GF-D8 (cell line): Measurements from ENCODE around the gene AGRN.
"Not testable (repeated sequence)": the region's sequence is repeated elsewhere in the genome, so short reads cannot be mapped to it uniquely, and the experiment has no call there.

ENCODE experiments used
- DNase-seq: peaks from one replicate; lab custom pipeline; 2025; lab: John Stamatoyannopoulos, UW

The AGRN gene

GRCh38 chr1:1001057-1001783 is 18.7 kb upstream of the AGRN start:
- DNase-seq = no peak

- no peak for DNase-seq
These were observed 16.1 kb upstream of the AGRN start for GRCh38 chr1:1003618-1004419.

DNA sequence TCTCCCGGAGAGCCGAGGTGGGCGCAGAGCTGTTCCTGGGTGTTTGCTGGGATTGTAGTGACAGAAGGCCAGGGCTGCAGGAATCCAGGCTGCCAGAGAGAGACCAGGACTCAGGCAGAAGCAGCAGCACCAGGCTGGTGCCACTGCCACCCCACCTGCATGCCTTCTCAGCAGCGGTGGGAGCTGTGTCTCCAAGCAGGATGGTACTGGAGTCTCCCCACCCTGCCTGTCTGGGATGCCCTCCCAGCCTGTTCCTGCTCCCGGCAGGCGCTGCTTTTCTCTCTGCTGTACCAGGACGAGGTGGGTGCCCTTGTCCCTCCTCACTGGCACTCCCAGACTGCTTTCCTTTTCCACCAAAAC is 15.5 kb upstream of the AGRN start:
- DNase-seq = no peak

GRCh38 chr1:1004780-1005697 is 14.9 kb upstream of the AGRN start:
- peak; percentile 82 for DNase-seq

DNA sequence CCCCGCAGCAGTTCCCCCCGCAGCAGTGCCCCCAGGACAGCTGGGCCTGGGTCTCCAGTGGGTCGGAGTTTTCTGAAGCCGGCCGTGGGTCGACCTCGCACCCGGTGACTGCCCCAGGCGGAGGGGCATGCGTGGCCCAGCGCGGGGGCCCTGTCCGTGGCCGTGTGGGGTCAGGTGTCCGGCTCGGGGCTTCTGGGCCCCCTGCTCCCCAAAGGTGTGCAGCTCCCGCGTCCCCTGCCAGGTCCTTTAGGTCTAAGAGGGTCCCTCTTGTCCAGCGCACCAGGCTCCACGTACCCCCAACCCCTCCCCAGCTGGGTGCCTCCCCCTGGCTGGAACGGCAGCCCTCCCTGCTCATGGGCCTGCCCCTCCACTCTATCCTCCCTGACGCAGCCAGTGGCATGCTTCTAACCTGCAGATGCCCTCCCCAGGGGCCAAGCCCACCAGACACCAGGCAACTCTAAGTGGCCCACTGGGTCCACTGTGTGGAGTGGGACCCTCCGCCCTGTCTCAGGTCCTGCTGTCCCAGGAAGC is 14.1 kb upstream of the AGRN start:
- no peak for DNase-seq

GRCh38 chr1:1006305-1007159 is 13.4 kb upstream of the AGRN start:
- DNase-seq = no peak

- not testable (repeated sequence) for DNase-seq
These were observed 9.8 kb upstream of the AGRN start for GRCh38 chr1:1010131-1010530.

DNA sequence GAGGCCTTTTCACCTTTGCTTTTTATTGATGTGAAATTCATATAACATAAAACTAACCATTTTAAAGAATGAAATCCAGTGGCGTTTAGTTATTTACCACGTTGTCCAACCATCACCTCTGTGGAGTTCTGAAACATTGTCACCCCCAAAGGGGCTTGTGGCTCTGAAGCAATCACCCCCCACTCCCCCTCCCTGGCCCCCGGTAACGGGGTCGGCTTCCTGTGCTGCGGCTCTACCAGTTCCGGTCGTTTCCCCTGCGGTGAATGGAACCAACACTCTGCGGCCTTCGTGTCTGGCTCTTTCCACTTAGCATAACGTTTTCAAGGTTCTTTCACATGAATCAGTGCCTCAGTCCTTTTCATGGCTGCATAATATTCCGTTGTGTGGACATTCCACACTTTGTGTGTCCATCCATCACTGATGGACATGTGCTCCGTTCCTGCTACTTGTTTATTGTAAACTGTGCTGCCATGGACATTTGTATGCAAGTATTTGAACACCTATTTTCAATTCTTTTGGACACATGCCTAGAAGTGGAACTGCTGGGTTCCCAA is 8.4 kb upstream of the AGRN start:
- DNase-seq = peak; percentile 6

- not testable (repeated sequence) for DNase-seq
These were observed 7.2 kb upstream of the AGRN start for GRCh38 chr1:1012736-1013104.

DNA sequence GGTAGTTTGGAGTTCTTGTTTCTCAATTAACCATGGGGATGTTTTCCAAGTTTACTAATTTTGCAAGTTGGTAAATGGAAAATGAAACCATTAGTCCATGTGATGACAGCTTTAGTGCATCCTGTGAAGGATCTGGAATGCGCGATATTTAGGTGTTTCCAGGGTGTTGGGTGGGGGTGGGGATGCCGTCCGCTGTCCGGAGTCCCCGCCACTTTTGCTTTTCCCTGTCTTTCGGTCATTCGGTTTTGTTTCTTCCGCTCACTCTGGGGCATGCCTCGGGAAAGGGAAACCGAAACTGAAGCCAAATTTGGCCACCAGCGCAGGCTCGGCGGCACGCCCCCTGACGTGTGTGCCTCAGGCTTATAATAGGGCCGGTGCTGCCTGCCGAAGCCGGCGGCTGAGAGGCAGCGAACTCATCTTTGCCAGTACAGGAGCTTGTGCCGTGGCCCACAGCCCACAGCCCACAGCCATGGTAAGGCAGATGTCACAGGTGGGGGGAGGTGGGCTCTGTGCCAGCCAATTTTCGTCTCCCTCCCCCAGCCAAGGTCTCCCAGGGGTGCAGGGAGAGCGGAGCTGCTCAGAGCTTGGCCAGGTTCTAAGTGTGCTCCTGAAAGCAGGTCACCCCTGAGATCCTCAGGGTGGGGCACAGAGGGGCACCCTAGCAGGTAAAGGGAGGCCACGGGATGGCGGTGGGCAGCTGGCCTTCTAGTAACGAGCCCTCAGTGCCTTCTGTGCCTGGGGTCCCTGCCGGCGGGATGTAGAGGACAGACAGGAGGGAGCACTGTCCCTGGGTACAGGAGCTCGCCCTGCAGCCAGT is 6.6 kb upstream of the AGRN start, which contains the start of gene ISG15:
TSS of gene ISG15 (plus strand) at position 393 of the 817 bp plus-strand sequence. CDS start at position 470, 77 bp downstream.
- DNase-seq = peak; percentile 66

DNA sequence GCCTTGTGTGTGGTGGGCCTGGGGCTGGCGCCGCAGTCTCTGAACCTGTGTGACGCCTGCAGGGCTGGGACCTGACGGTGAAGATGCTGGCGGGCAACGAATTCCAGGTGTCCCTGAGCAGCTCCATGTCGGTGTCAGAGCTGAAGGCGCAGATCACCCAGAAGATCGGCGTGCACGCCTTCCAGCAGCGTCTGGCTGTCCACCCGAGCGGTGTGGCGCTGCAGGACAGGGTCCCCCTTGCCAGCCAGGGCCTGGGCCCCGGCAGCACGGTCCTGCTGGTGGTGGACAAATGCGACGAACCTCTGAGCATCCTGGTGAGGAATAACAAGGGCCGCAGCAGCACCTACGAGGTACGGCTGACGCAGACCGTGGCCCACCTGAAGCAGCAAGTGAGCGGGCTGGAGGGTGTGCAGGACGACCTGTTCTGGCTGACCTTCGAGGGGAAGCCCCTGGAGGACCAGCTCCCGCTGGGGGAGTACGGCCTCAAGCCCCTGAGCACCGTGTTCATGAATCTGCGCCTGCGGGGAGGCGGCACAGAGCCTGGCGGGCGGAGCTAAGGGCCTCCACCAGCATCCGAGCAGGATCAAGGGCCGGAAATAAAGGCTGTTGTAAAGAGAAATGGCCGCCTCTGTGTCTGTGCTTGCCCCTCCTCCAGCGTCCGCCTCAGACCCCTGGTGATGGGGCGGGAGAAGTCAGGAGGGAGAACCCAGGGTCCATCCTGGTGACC is 5.8 kb upstream of the AGRN start:
- DNase-seq = no peak

DNA sequence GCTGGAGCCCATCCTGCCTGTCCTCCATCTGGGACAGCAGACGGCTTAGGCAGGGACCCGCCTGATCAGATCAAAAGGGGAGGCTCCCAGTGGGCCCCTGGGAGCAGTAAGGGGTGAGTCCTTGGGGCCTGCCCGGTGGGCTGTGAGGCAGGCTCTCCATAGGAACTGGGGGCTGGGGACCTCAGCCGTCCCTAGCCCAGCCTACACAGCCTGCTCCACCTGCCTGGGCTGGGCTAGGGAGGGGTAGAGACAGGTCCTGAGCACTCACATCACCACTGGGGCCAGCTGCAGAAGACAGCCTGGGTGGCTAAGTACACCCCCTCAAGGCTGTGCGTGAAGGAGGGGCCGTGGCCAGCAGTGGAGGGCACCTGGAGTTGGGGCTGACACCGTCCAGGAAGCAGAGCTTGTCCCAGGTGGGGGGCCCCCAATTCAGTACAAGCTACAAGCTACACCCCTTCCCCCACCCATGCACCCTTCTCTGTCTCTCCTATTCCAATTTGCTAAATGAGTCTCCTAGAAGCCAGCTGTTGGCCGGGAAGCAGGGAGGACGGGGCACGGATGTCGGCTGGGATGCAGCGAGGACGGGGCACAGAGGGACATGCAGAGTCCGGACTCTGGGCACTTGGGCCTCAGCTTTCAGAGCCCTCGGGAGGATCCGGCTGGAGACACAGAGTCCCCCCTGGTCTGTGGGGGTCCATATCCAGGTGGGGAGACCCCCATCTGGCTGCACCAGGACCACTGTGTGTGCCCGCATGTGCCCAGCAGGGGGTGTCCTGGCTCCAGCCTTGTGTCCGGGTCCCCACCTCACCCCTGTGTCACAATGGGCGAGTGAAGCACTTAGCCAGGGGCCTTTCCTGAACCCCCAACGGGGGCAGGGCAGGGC is 4.9 kb upstream of the AGRN start:
- DNase-seq = no peak

DNA sequence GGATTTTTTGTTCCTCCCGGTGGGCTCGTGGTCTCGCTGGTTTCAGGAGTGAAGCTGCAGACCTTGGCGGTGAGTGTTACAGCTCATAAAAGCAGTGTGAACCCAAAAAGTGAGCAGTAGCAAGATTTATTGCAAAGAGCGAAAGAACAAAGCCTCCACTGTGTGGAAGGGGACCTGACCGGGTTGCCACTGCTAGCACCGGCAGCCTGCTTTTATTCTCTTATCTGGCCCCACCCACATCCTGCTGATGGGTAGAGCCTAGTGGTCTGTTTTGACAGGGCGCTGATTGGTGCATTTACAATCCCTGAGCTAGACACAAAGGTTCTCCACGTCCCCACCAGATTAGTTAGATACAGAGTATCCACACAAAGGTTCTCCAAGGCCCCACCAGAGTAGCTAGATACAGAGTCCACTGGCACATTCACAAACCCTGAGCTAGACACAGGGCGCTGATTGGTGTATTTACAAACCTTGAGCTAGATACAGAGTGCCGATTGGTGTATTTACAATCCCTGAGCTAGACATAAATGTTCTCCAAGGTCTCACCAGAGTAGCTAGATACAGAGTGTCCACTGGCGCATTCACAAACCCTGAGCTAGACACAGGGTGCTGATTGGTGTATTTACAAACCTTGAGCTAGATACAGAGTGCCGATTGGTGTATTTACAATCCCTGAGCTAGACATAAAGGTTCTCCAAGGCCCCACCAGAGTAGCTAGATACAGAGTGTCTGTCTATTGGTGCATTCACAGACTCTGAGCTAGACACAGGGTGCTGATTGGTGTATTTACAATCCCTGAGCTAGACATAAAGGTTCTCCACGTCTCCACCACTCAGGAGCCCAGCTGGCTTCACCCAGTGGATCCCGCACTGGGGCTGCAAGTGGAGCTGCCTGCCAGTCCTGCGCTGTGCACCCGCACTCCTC is 2.3 kb upstream of the AGRN start:
- not testable (repeated sequence) for DNase-seq

GRCh38 chr1:1018321-1018685 is 1.6 kb upstream of the AGRN start:
- not testable (repeated sequence) for DNase-seq

DNA sequence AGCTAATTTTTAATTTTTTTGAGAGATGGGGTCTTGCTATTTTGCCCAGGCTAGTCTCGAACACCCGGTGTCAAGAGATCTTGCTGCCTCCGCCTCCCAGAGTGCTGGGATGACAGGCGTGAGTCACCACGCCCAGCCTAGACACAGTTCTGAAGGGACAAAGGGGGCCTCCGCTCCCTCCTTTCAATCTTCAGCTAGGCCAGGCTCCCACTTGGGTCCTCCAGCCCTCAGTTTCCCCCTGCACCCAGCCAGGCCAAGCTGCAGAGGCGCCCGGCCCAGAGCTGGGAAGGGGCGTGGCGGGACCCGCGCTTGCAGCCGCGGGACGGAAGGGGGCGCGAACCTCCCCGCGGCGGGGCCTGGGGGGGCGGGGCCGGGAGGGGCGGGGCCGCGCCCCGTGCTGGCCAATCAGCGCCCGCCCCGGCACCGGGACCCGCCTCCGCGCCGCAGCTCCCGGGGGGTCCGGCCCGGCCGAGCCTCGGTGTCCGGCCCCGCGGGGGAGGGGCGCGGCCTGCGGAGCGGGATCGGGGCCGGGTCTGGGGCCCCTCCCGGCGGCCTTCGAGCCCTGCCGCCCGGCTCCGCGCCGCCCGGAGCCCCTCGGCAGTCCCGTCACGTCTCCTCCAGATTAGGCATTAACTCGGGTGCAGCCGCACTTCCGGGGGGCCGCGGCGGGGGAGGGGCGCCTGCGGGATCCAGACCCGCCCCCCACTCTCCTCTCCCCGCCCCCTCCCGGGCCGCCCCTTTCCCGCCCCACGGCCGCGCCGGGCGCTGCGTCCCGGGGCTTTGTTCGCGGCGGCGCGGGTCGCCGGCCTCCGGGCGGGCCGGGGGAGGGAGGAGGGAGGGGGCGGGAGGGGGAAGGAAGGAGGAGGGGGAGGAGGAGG is 559 bp upstream of the AGRN start:
- DNase-seq = peak; percentile 21

DNA sequence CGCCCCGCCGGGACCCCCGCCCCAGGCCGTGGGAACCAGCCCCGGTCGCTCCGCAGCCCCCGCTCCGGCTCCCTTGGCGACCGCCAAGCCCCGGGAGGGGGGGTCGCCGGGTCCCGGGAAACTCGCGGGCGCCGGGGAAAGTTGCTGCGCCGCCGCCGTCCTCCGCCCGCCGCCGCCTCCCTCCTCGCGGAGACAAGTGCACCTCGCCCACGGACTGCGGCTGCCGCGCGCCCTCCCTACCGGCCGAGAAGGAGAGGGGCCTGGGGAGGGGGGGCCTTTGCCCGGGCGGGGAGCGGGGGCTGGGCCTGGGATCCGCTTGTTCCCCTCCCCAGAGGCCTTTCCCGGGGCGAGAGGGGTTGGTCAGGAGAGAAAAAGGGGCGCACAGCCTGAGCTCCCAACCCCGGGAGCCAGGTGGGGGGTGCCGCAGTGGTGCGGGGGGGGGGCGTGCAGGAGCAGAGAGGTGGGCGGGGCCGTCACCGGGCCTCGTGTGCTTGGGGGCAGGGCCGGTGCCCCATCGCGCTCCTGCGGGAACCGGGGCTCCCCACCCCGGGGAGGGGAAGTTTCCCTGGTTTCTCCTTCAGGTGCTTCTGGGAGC is 592 bp downstream of the AGRN start:
- DNase-seq = no peak
